ENCODE measurements around the gene TRIM2. TPM values are rescaled to one million over a fixed set of nuclear protein-coding genes. Genes with fewer than 3 reads are reported as not detected.

Gene TRIM2
- total RNA-seq, 4 donors from 2014 or later, result 25.9 to 121 (median 45.6) TPM

GRCh38 chr4:153229545-153229944, 25.3 kb downstream of the TRIM2 start:
- intact Hi-C loops (cut with DNase I; ENCODE audit: low total_unique reads), result no loop called here
- no peak overlapping the region for H3K4me3 ChIP-seq
- no peaks in the 10 kb centered on the region for H3K9me3 ChIP-seq
- peaks cover 11 to 12% of the 10 kb centered on the region in 2 donors for H3K4me1 ChIP-seq
- TF ChIP-seq POLR2A (IDR thresholded peaks at IDR 0.05) (no peak), CTCF (IDR thresholded peaks at IDR 0.05) (no peak)
- no peaks in the 10 kb centered on the region for H3K27me3 ChIP-seq
- no peak overlapping the region for H3K27ac ChIP-seq
- H3K36me3 ChIP-seq, result no peaks in the 10 kb centered on the region
- DNase-seq, result no peak

- Histone ChIP-seq H3K27me3 (no peaks in the 10 kb centered on the region), H3K36me3 (no peaks in the 10 kb centered on the region), H3K27ac (no peak overlapping the region), H3K4me1 (peaks cover 0 to 17% of the 10 kb centered on the region in 2 donors), H3K4me3 (no peak overlapping the region), H3K9me3 (no peaks in the 10 kb centered on the region)
- TF ChIP-seq CTCF (IDR thresholded peaks at IDR 0.05) (no peak), POLR2A (IDR thresholded peaks at IDR 0.05) (no peak)
- DNase-seq, result no peak
- intact Hi-C loops (cut with DNase I; ENCODE audit: low total_unique reads), result no loop called here
Measured at GRCh38 chr4:153232768-153233167, 28.5 kb downstream of the TRIM2 start.

GRCh38 chr4:153233761-153234371, 29.6 kb downstream of the TRIM2 start:
- peak; percentile 26 to 57 for DNase-seq
- no peaks in the 10 kb centered on the region for H3K27me3 ChIP-seq
- no peak overlapping the region for H3K27ac ChIP-seq
- H3K9me3 ChIP-seq, result no peaks in the 10 kb centered on the region
- peaks cover 0 to 17% of the 10 kb centered on the region in 2 donors for H3K4me1 ChIP-seq
- TF ChIP-seq CTCF (IDR thresholded peaks at IDR 0.05) (no peak), POLR2A (IDR thresholded peaks at IDR 0.05) (no peak)
- no peak overlapping the region for H3K4me3 ChIP-seq
- no peaks in the 10 kb centered on the region for H3K36me3 ChIP-seq
- intact Hi-C loops (cut with DNase I; ENCODE audit: low total_unique reads), result no loop called here

- Histone ChIP-seq H3K27ac (no peak overlapping the region), H3K4me3 (no peak overlapping the region), H3K9me3 (no peaks in the 10 kb centered on the region), H3K4me1 (peaks cover 0 to 17% of the 10 kb centered on the region in 2 donors), H3K36me3 (no peaks in the 10 kb centered on the region), H3K27me3 (no peaks in the 10 kb centered on the region)
- intact Hi-C loops (cut with DNase I; ENCODE audit: low total_unique reads), result no loop called here
- no peak for TF ChIP-seq POLR2A (IDR thresholded peaks at IDR 0.05)
- no peak for DNase-seq
Measured at GRCh38 chr4:153234885-153235284, 30.6 kb downstream of the TRIM2 start.

GRCh38 chr4:153238135-153238919, 34.1 kb downstream of the TRIM2 start:
- Histone ChIP-seq H3K36me3 (no peaks in the 10 kb centered on the region), H3K4me1 (peaks cover 0 to 17% of the 10 kb centered on the region in 2 donors), H3K4me3 (no peak overlapping the region), H3K9me3 (no peaks in the 10 kb centered on the region), H3K27me3 (no peaks in the 10 kb centered on the region), H3K27ac (no peak overlapping the region)
- no peak for DNase-seq
- intact Hi-C loops (cut with DNase I; ENCODE audit: low total_unique reads), result no loop called here
- TF ChIP-seq POLR2A (IDR thresholded peaks at IDR 0.05) (no peak), CTCF (IDR thresholded peaks at IDR 0.05) (no peak)

Data from uterus (tissue), 4 donors.